Right renal cortex interstitium (tissue), 3 donors: Measurements from ENCODE around the gene ATP11A. TPM values are rescaled to one million over a fixed set of nuclear protein-coding genes. Genes with fewer than 3 reads are reported as not detected.

Source experiments
- DNase-seq, 3 donors: peaks; one replicate each; pipeline ENCODE4 v3.0.0-alpha.2; 2013; ENCODE audit warnings: low read depth in 3 of 3, low spot score in 2 of 3
- polyA plus RNA-seq, 3 donors: library from polyadenylated mRNA; unstranded; fragments of 120-200 nt; gene quantifications; one replicate each; pipeline ENCODE4 v1.2.1, GENCODE V29; 2013; ENCODE audit not compliant: insufficient read length in 3 of 3

Gene ATP11A
- polyA plus RNA-seq, 3 donors = 34.8 to 39.4 (median 37.3) TPM

GRCh38 chr13:112756511-112756966 is 66.7 kb downstream of the ATP11A start:
- DNase-seq = no peak

- DNase-seq = no peak
These were observed 67.3 kb downstream of the ATP11A start for GRCh38 chr13:112756967-112757758.

GRCh38 chr13:112757759-112758086 is 67.9 kb downstream of the ATP11A start:
- no peak for DNase-seq

GRCh38 chr13:112759053-112759452 is 69.2 kb downstream of the ATP11A start:
- DNase-seq = no peak

- DNase-seq = no peak
These were observed 70.0 kb downstream of the ATP11A start for GRCh38 chr13:112759827-112760226.

GRCh38 chr13:112760435-112760834 is 70.6 kb downstream of the ATP11A start:
- no peak for DNase-seq

- DNase-seq = no peak
These were observed 71.1 kb downstream of the ATP11A start for GRCh38 chr13:112760931-112761330.

GRCh38 chr13:112761701-112762689 is 72.2 kb downstream of the ATP11A start:
- no peak for DNase-seq

GRCh38 chr13:112762690-112763080 is 72.8 kb downstream of the ATP11A start:
- DNase-seq = no peak

GRCh38 chr13:112764028-112764427 is 74.2 kb downstream of the ATP11A start:
- DNase-seq = no peak

GRCh38 chr13:112764864-112765561 is 75.2 kb downstream of the ATP11A start:
- DNase-seq = no peak

- no peak for DNase-seq
These were observed 75.9 kb downstream of the ATP11A start for GRCh38 chr13:112765731-112766130.

- no peak for DNase-seq
These were observed 76.5 kb downstream of the ATP11A start for GRCh38 chr13:112766336-112766735.

- no peak for DNase-seq
These were observed 78.0 kb downstream of the ATP11A start for GRCh38 chr13:112767506-112768471.

- DNase-seq = no peak
These were observed 79.1 kb downstream of the ATP11A start for GRCh38 chr13:112768795-112769481.

- no peak for DNase-seq
These were observed 79.8 kb downstream of the ATP11A start for GRCh38 chr13:112769615-112770014.

- DNase-seq = no peak
These were observed 80.7 kb downstream of the ATP11A start for GRCh38 chr13:112770504-112770903.

- no peak for DNase-seq
These were observed 81.5 kb downstream of the ATP11A start for GRCh38 chr13:112771139-112771876.
